GM19468 (cell line): ENCODE data around the gene GPR137B.

Experiments
- ATAC-seq: cut with Tn5 transposase; IDR thresholded peaks from one replicate; pipeline ENCODE4 v1.9.1; 2021; ENCODE audit warnings: mild to moderate bottlenecking, moderate library complexity, moderate number of reproducible peaks; ENCODE audit not compliant: unreplicated experiment; ENCODE audit errors: extremely low read depth

The GPR137B gene

GRCh38 chr1:236235116-236235515, 92.8 kb downstream of the GPR137B start:
- ATAC-seq: no peak

- ATAC-seq: no peak
Measured at GRCh38 chr1:236239092-236239585, 96.8 kb downstream of the GPR137B start.

GRCh38 chr1:236240675-236241074, 98.3 kb downstream of the GPR137B start:
- no peak for ATAC-seq

GRCh38 chr1:236242568-236242967, 100.2 kb downstream of the GPR137B start:
- ATAC-seq: no peak

- ATAC-seq: no peak
Measured at GRCh38 chr1:236247286-236247685, 104.9 kb downstream of the GPR137B start.

- no peak for ATAC-seq
Measured at GRCh38 chr1:236251587-236251986, 109.2 kb downstream of the GPR137B start.

- no peak for ATAC-seq
Measured at GRCh38 chr1:236253119-236253518, 110.8 kb downstream of the GPR137B start.

GRCh38 chr1:236253918-236254637, 111.7 kb downstream of the GPR137B start:
- ATAC-seq: no peak

- ATAC-seq: no peak
Measured at GRCh38 chr1:236257216-236257615, 114.9 kb downstream of the GPR137B start.

- ATAC-seq: no peak
Measured at GRCh38 chr1:236258114-236258622, 115.8 kb downstream of the GPR137B start.
